ENCODE measurements around the gene BRPF1.

Gene BRPF1

GRCh38 chr3:9781978-9782603, 50.6 kb downstream of the BRPF1 start:
- TF ChIP-seq CTCF (IDR thresholded peaks at IDR 0.05; ENCODE audit: control extremely low read depth, extremely low read depth, low read depth, missing control alignments) = no peak
- no peak for DNase-seq (ENCODE audit: extremely low spot score)
- POLR2A ChIA-PET = no interaction called here
- CTCF ChIA-PET = interaction anchor here (0.8 to 1.6 kb wide), 3 partner anchors 10 to 26 kb away, joined by 3 to 5 read pairs (median 5); no protein-coding TSS in a partner anchor

DNA sequence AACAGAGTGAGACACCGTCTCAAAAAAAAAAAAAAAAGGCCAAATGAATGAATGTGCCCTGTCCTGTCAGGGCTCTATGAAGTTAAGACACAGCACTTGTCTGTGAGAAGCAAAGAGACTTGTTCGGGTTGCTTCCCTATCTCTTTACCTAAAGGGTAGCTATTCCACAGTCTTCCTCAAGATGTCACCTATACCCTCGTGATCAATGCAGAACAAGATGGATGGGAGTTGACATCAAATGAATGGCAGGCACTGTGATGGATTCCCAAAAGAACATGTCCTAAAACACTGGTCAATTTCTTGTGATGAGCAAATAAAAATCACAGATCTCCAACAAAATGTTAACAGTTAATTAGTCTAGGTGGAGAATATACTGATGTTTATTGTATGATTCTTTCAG, 51.2 kb downstream of the BRPF1 start:
- CTCF ChIA-PET = interaction anchor here (0.8 to 1.5 kb wide), 2 partner anchors 15 to 25 kb away, joined by 3 to 5 read pairs; no protein-coding TSS in a partner anchor
- DNase-seq (ENCODE audit: extremely low spot score) = no peak
- POLR2A ChIA-PET = interaction anchor here (0.7 to 0.9 kb wide), 2 partner anchors 10 to 493 kb away, joined by 3 read pairs; partner anchors contain the start of gene ARPC4
- peak; percentile 33 for TF ChIP-seq CTCF (IDR thresholded peaks at IDR 0.05; ENCODE audit: control extremely low read depth, extremely low read depth, low read depth, missing control alignments)

GRCh38 chr3:9783954-9784353, 52.4 kb downstream of the BRPF1 start:
- no peak for TF ChIP-seq CTCF (IDR thresholded peaks at IDR 0.05; ENCODE audit: control extremely low read depth, extremely low read depth, low read depth, missing control alignments)
- CTCF ChIA-PET = no interaction called here
- DNase-seq (ENCODE audit: extremely low spot score) = no peak
- POLR2A ChIA-PET = no interaction called here

DNA sequence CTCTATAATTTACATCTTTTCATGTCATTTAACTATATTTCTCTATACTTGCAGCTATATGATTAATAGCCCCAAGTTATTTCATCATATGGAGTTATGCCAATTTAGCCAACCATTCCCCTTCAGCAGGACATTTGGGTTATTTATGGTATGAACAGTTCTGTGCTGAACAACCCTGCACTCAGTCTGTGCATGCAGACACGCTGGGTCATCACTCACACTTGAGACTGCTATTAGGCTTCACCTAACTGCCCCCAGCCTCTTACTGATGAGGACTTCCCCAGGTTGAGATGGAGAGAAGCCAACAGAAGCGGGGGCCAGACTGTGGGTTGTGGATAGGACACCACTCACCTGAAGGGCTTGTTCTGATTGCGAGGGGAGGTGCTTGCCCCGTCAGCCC, 53.4 kb downstream of the BRPF1 start:
- POLR2A ChIA-PET = no interaction called here
- CTCF ChIA-PET = interaction anchor here (1.3 kb wide), 1 partner anchor 8 kb away, joined by 5 read pairs; no protein-coding TSS in a partner anchor
- no peak for TF ChIP-seq CTCF (IDR thresholded peaks at IDR 0.05; ENCODE audit: control extremely low read depth, extremely low read depth, low read depth, missing control alignments)
- no peak for DNase-seq (ENCODE audit: extremely low spot score)

DNA sequence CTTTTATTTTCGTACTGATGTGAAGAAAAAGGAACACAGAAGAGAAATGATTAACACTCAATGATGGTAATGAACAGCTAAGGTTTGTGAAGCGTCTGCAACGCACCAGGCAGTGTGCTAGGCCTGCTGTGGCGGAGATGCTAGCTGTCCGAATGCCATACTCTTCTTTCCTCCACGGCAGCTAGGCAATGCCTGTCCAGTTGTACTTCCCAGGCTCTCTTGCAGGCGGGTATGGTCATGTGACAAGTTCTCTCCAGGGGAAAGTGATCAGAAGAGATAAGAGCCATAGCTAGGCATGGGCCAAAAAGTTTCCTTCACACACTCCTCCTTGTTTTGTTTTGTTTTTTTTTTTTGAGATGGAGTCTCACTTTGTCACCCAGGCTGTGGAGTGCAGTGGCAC, 54.1 kb downstream of the BRPF1 start:
- POLR2A ChIA-PET = no interaction called here
- no peak for TF ChIP-seq CTCF (IDR thresholded peaks at IDR 0.05; ENCODE audit: control extremely low read depth, extremely low read depth, low read depth, missing control alignments)
- CTCF ChIA-PET = interaction anchor here (1.3 kb wide), 1 partner anchor 9 kb away, joined by 5 read pairs; no protein-coding TSS in a partner anchor
- DNase-seq (ENCODE audit: extremely low spot score) = no peak

DNA sequence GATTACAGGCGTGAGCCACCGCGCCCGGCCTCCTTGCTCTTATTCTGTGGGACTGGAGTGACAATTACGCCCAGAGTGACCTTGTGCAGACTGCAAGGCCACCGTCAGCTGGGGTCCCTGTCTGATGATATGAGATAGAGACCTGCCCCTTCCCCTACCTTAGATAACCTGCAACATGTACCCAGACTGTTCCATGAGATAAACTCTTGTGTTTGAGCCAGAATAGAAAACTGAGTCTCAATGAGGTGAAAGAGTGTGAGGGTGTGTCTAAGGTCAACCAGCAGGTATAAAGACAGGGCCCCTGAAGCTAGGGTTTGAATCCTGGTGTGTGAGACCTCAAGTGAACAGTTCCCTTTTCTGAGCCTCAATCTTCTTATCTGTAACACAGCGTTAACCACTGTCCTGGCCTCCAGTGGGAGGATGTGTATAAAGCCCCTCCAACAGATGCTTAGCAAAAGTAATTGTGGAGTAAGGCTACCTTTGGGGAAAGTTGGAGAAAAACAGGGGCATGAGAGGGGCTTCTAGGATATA, 54.7 kb downstream of the BRPF1 start:
- DNase-seq (ENCODE audit: extremely low spot score) = no peak
- POLR2A ChIA-PET = no interaction called here
- no peak for TF ChIP-seq CTCF (IDR thresholded peaks at IDR 0.05; ENCODE audit: control extremely low read depth, extremely low read depth, low read depth, missing control alignments)
- CTCF ChIA-PET = interaction anchor here (1.2 to 1.3 kb wide), 2 partner anchors 9 to 146 kb away, joined by 3 to 5 read pairs; no protein-coding TSS in a partner anchor

Measured in GM10248 (cell line).